Measurements from ENCODE around the gene PLTP. TPM values are rescaled to one million over a fixed set of nuclear protein-coding genes. Genes with fewer than 3 reads are reported as not detected.
A peak's percentile ranks its signal among the peaks of the same experiment; 100 is the strongest.

The PLTP gene
- total RNA-seq, 1 donor from 2014 or later = 96.5 TPM

- Mint-ChIP-seq H3K27ac (peak within 1 kb of the TSS; percentile 90), H3K27me3 (no peaks in the 10 kb centered on the region), H3K36me3 (no peaks in the 10 kb centered on the region), H3K9me3 (no peaks in the 10 kb centered on the region), H3K4me3 (peak within 1 kb of the TSS; percentile 96), H3K4me1 (ENCODE audit: unreplicated experiment) (peaks cover 25% of the 10 kb centered on the region)
- peak; percentile 93 for DNase-seq (ENCODE audit: extremely low spot score, unreplicated experiment)
- TF ChIP-seq CTCF (conservative IDR thresholded peaks at IDR 0.05) = no peak
These were observed 54.7 kb downstream of the PLTP start, which contains the start of the genes ACOT8 and ZSWIM3 for GRCh38 chr20:45857114-45857881. ACOT8 (minus strand) TSS chr20:45857392; CDS start chr20:45857315, 77 bp downstream. ZSWIM3 (plus strand) TSS chr20:45857614; CDS start chr20:45857826, 212 bp downstream.

- Mint-ChIP-seq H3K4me1 (ENCODE audit: unreplicated experiment) (peaks cover 15% of the 10 kb centered on the region), H3K36me3 (no peaks in the 10 kb centered on the region), H3K27ac (no peak overlapping the region), H3K9me3 (no peaks in the 10 kb centered on the region), H3K27me3 (no peaks in the 10 kb centered on the region), H3K4me3 (peak overlapping the region; percentile 19)
- no peak for DNase-seq (ENCODE audit: extremely low spot score, unreplicated experiment)
- TF ChIP-seq CTCF (conservative IDR thresholded peaks at IDR 0.05) = no peak
These were observed 58.5 kb downstream of the PLTP start for GRCh38 chr20:45853484-45853883.

- Mint-ChIP-seq H3K4me3 (no peak overlapping the region), H3K27ac (no peak overlapping the region), H3K9me3 (no peaks in the 10 kb centered on the region), H3K36me3 (no peaks in the 10 kb centered on the region), H3K27me3 (no peaks in the 10 kb centered on the region), H3K4me1 (ENCODE audit: unreplicated experiment) (peaks cover 6% of the 10 kb centered on the region)
- no peak for DNase-seq (ENCODE audit: extremely low spot score, unreplicated experiment)
- no peak for TF ChIP-seq CTCF (conservative IDR thresholded peaks at IDR 0.05)
These were observed 59.6 kb downstream of the PLTP start for GRCh38 chr20:45852326-45852725.

GRCh38 chr20:45851501-45851900 is 60.5 kb downstream of the PLTP start:
- H3K36me3 Mint-ChIP-seq = no peaks in the 10 kb centered on the region
- no peak overlapping the region for H3K4me3 Mint-ChIP-seq
- no peak for TF ChIP-seq CTCF (conservative IDR thresholded peaks at IDR 0.05)
- no peak for DNase-seq (ENCODE audit: extremely low spot score, unreplicated experiment)
- peaks cover 2% of the 10 kb centered on the region for H3K4me1 Mint-ChIP-seq (ENCODE audit: unreplicated experiment)
- H3K27me3 Mint-ChIP-seq = no peaks in the 10 kb centered on the region
- no peaks in the 10 kb centered on the region for H3K9me3 Mint-ChIP-seq
- H3K27ac Mint-ChIP-seq = no peak overlapping the region

- TF ChIP-seq CTCF (conservative IDR thresholded peaks at IDR 0.05) = no peak
- Mint-ChIP-seq H3K36me3 (no peaks in the 10 kb centered on the region), H3K27ac (no peak overlapping the region), H3K9me3 (no peaks in the 10 kb centered on the region), H3K4me1 (ENCODE audit: unreplicated experiment) (no peaks in the 10 kb centered on the region), H3K4me3 (no peak overlapping the region), H3K27me3 (no peaks in the 10 kb centered on the region)
- no peak for DNase-seq (ENCODE audit: extremely low spot score, unreplicated experiment)
These were observed 61.0 kb downstream of the PLTP start for GRCh38 chr20:45850926-45851325.

All from type B pancreatic cell (in vitro differentiated cells).